Fibroblast of villous mesenchyme (primary cell): ENCODE measurements around the gene SPDYC. TPM values are rescaled to one million over a fixed set of nuclear protein-coding genes. Genes with fewer than 3 reads are reported as not detected.
A peak's percentile ranks its signal among the peaks of the same experiment; 100 is the strongest.

Source experiments
- DNase-seq: peaks from one replicate; pipeline ENCODE4 v3.0.0-alpha.2; 2010; ENCODE audit warnings: low read depth
- H3K4me3 ChIP-seq: 2 replicates; pipeline ENCODE4 v1.5.1; 2011; ENCODE audit warnings: low read depth, mild to moderate bottlenecking, low read length
- CTCF ChIP-seq: IDR thresholded peaks from 2 replicates; pipeline ENCODE4 v1.5.1; 2012; ENCODE audit warnings: low read depth, mild to moderate bottlenecking, low read length; ENCODE audit not compliant: insufficient read depth
- small RNA-seq: library from RNA; depleted of rRNA; stranded (forward); fragments of <200 nt; gene quantifications from one replicate; pipeline ENCODE3, GENCODE V24; 2012
- total RNA-seq: library from RNA; depleted of rRNA; stranded (reverse); fragments of >200 nt; gene quantifications from 2 replicates; pipeline ENCODE4 v1.2.3, GENCODE V29; 2012

SPDYC gene
- total RNA-seq, 1 donor: not detected

- H3K4me3 ChIP-seq: no peak overlapping the region
- DNase-seq: peak; percentile 53
- no peak for TF ChIP-seq CTCF
These were observed 49.8 kb downstream of the SPDYC start for GRCh38 chr11:65219930-65220213.

GRCh38 chr11:65221026-65221425 is 51.0 kb downstream of the SPDYC start:
- H3K4me3 ChIP-seq: no peak overlapping the region
- no peak for TF ChIP-seq CTCF
- no peak for DNase-seq

Small RNA genes lying within 50 kb of the gene (small RNA-seq; reads per million reads assigned to genes)
- gene HIGD1AP10 (not detected), gene PDCL2P2 (not detected), gene RNU2-23P (69.3 reads per million, percentile 96 among the genes with 10 or more reads in this experiment)

Other genes with a start within 250 kb of the SPDYC start
- 11.6 and 14.2 TPM in 2 replicates for gene PPP2R5B, start 245.5 kb upstream of the SPDYC start, total RNA-seq
- not detected in 2 replicates for gene GPHA2, start 234.3 kb upstream of the SPDYC start, total RNA-seq
- gene MAJIN, start 198.1 kb upstream of the SPDYC start, total RNA-seq: not detected in 2 replicates
- gene BATF2, start 173.3 kb upstream of the SPDYC start, total RNA-seq: 0.86 and 1.3 TPM in 2 replicates
- gene ARL2, start 156.1 kb upstream of the SPDYC start, total RNA-seq: 44.5 and 73.4 TPM in 2 replicates
- gene SNX15, start 142.8 kb upstream of the SPDYC start, total RNA-seq: 12.5 and 14.5 TPM in 2 replicates
- gene SAC3D1, start 129.0 kb upstream of the SPDYC start, total RNA-seq: 10.4 and 13.5 TPM in 2 replicates
- 23.7 and 27.4 TPM in 2 replicates for gene NAALADL1, start 111.7 kb upstream of the SPDYC start, total RNA-seq
- gene CDCA5, start 86.2 kb upstream of the SPDYC start, total RNA-seq: 7.4 and 15.5 TPM in 2 replicates
- 28.9 and 46.7 TPM in 2 replicates for gene ZFPL1, start 86.0 kb upstream of the SPDYC start, total RNA-seq
- gene VPS51, start 74.0 kb upstream of the SPDYC start, total RNA-seq: 104 and 169 TPM in 2 replicates
- 31.6 and 45.8 TPM in 2 replicates for gene TM7SF2, start 58.4 kb upstream of the SPDYC start, total RNA-seq
- gene ZNHIT2, start 52.5 kb upstream of the SPDYC start, total RNA-seq: 11.2 and 15.1 TPM in 2 replicates
- 137 and 279 TPM in 2 replicates for gene FAU, start 48.1 kb upstream of the SPDYC start, total RNA-seq
- gene MRPL49, start 47.9 kb upstream of the SPDYC start, total RNA-seq: 41.2 and 54.4 TPM in 2 replicates
- gene SYVN1, start 35.7 kb upstream of the SPDYC start, total RNA-seq: 13.0 and 13.5 TPM in 2 replicates
- gene CAPN1, start 11.7 kb downstream of the SPDYC start, total RNA-seq: 123 and 133 TPM in 2 replicates
- 7.1 and 12.1 TPM in 2 replicates for gene POLA2, start 91.7 kb downstream of the SPDYC start, total RNA-seq
- 21.3 and 32.8 TPM in 2 replicates for gene CDC42EP2, start 144.6 kb downstream of the SPDYC start, total RNA-seq
- gene DPF2, start 163.6 kb downstream of the SPDYC start, total RNA-seq: 47.0 and 60.9 TPM in 2 replicates
- gene TIGD3, start 184.5 kb downstream of the SPDYC start, total RNA-seq: under 0.01 TPM in 1 of 2 replicates, not detected in the other
- 1.7 and 2.9 TPM in 2 replicates for gene SLC25A45, start 212.4 kb downstream of the SPDYC start, total RNA-seq
- gene FRMD8, start 216.4 kb downstream of the SPDYC start, total RNA-seq: 44.5 and 60.6 TPM in 2 replicates